Activated T-cell treated with anti-CD3 and anti-CD28 coated beads, Interleukin-2, amount 50 U/mL, for 48 hours (primary cell): ENCODE data around the gene HS6ST2.

Experiments
- DNase-seq, 2 experiments: peaks; one replicate each; pipeline ENCODE4 v3.0.0-alpha.2; 2020

The HS6ST2 gene

DNA sequence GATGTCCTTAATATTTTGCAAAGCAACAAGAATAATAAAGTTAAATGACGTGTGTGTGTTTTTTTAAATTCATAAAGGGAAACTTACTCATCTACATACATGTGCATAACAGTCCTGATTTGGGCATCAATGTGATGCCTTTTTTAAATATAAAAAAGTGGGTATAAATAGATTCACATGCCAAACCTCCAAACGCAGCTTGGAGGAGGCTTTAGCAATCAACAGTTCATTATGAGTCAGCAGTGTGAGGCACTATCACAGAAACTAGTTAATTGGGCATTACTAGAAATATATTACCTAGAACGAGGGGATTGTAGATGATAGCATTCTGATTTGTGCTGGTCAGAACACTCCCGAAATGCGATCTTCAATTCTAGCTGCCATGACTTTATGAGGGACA lies 115.1 kb downstream of the HS6ST2 start:
- no peak for DNase-seq

DNA sequence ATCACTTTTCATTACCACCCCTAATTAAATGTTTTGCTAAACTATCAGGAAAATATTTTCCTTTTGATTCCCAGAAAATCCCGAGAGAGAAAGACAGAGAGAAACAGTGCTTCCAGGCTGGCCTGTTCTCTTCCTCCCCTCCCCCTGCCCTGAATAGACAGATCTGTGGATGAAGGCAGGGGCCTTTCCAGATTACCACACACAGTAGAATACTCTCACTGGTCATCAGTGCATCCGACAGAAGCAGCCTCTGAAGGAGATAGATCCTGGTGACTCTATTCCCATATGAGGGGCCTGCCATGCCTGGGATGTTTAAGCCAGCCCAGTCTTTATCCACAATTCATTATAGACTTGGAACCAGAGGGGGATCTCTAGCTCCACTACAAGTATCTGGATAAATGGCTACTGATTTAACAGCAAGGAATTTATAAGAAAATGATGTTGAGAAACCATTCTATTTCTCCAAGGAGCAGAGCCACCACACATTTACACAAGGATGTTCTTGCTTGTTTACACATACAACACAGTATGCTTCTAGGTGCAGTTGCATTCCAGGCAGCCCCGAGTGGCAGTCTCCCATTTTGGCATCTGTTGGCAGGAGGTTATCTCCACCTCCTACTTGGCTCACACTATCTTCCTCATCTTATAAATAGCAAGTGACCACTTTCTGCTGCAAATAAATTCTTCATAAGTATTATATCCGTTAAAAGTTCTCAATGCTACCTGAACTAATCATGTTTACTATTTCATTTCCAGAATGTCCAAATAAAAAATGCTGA lies 115.8 kb downstream of the HS6ST2 start:
- DNase-seq = no peak

DNA sequence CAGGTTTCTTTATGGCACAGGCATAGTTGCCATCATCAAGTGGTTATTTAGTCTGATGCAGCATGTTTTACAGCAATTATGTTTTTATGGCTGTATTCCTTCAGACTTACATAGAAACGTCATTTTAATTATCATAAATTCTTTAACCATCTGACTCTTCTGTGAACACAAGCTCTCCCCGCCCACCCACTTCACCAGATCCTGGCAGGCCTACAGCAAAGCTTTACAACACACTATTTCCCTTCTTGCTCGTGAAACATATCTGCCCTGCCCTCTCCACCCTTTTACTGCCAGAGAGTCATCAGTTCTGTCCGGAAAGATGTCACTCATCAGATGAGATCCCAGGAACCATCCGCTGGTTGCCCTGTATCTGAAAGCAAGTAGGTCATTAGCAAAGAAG lies 120.5 kb downstream of the HS6ST2 start:
- DNase-seq = no peak

GRCh38 chrX:132837126-132837525 lies 121.3 kb downstream of the HS6ST2 start:
- no peak for DNase-seq

DNA sequence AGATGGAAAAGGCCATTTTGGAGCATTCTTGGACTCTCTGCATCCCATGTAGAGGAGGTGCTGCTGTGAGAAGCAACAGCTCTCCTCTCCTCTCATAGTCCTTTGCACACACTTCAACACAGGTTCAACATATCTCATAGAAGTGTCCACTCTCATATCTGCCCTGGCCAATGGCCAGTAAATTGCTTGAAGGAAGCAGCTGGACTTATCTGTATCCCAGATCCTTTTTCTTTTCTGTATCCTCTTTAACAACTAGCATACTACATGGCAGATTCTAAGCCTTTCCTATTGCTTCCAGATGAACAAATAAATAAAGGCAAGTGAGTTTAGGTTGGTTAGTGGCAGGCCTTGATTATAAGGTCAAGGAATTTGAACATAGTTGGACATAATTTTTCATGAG lies 122.0 kb downstream of the HS6ST2 start:
- no peak for DNase-seq

DNA sequence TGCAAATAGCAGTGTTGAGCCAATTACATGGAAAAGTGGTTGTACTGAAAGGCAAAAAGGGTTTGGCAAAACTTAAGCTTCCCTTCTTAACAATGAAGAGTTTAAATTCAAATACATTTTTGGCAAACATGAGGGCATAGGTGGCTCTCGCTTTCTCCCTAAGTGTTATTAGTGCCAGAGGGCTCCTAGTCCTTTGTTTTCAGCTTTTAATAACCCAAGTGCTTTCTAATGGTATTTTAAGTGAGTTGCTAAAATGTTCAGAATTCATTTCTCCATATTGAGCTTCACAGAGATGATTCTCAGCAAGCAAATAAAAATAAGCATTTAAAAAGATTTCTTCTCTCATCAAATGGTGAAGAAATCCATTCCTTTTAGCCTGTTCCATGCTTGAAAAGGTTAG lies 123.7 kb downstream of the HS6ST2 start:
- DNase-seq = no peak

GRCh38 chrX:132834109-132834508 lies 124.3 kb downstream of the HS6ST2 start:
- DNase-seq = no peak

- DNase-seq = no peak
These were observed 125.1 kb downstream of the HS6ST2 start for GRCh38 chrX:132833373-132833772.

GRCh38 chrX:132831336-132831973 lies 127.0 kb downstream of the HS6ST2 start:
- no peak for DNase-seq

GRCh38 chrX:132822634-132823012 lies 135.8 kb downstream of the HS6ST2 start:
- no peak for DNase-seq

- DNase-seq = no peak
These were observed 136.3 kb downstream of the HS6ST2 start for GRCh38 chrX:132821974-132822633.

- no peak for DNase-seq
These were observed 137.8 kb downstream of the HS6ST2 start for GRCh38 chrX:132820675-132821074.

DNA sequence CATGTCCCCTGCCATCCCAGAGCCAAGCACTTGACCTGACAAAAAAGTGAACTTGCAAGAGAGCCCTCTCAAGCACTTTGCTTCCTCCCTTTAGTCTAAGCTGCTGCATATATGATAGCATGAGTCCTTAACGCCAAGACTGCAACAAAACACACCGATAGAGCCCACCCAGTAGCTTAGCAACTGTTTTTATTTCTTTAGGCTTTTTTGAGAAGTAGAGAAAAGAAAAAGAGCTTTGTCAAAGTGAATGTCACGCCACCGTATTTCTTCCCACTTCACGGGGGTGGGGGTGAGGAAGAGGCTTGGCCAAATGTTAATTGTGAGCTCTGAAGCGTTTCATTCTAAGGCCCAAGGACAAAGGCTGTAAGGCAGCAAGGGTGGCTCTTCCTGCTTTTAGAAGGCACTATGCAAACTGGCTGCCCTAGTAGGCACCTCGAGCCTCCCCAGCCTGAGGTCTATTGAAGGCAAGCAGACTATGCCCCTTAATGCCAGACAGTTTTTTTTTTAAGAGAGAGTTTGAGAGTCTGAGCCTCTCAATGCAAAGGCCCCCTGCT lies 138.6 kb downstream of the HS6ST2 start:
- no peak for DNase-seq

DNA sequence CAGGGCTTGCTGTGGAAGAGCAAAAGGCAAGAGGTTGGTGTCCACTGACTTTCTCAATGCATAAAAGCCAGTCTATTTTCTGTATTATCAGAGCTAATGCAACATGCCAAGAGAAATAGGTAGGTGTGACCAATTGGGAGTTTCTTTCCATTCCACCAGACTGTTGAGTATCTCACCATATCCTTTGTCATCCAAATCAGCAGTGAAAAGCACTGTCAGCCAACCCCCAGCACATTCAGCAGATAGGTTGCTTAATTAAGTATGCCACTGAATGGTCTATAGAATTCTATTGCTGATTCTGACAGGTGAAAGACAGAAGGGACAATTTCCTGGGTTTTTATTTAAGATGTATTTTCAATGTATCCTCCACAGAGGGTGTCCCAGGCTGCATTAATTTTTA lies 139.8 kb downstream of the HS6ST2 start:
- no peak for DNase-seq

GRCh38 chrX:132815643-132816042 lies 142.8 kb downstream of the HS6ST2 start:
- DNase-seq = no peak

GRCh38 chrX:132810964-132811712 lies 147.3 kb downstream of the HS6ST2 start:
- no peak for DNase-seq

GRCh38 chrX:132810488-132810887 lies 147.9 kb downstream of the HS6ST2 start:
- no peak for DNase-seq

- no peak for DNase-seq
These were observed 148.8 kb downstream of the HS6ST2 start for GRCh38 chrX:132809581-132809980.

GRCh38 chrX:132807411-132808030 lies 150.9 kb downstream of the HS6ST2 start:
- DNase-seq = no peak

- DNase-seq = no peak
These were observed 156.4 kb downstream of the HS6ST2 start for GRCh38 chrX:132802033-132802432.

GRCh38 chrX:132795181-132795580 lies 163.2 kb downstream of the HS6ST2 start:
- DNase-seq = no peak

GRCh38 chrX:132791714-132792113 lies 166.7 kb downstream of the HS6ST2 start:
- no peak for DNase-seq

- no peak for DNase-seq
These were observed 168.1 kb downstream of the HS6ST2 start for GRCh38 chrX:132790329-132790728.
